Sigmoid colon (tissue), 4 donors: Measurements from ENCODE around the gene HMCN2.

Experiments
- POLR2A ChIP-seq, 2 donors: fragments of 450-650 bp; IDR thresholded peaks; one replicate each; pipeline ENCODE4 v1.6.1; 2016; ENCODE audit warnings: antibody characterized with exemption in 2 of 2, mild to moderate bottlenecking in 2 of 2, moderate library complexity in 2 of 2
- POLR2AphosphoS5 ChIP-seq, 4 donors: sonication (generic); formaldehyde crosslinking; IDR thresholded peaks; one replicate each; pipeline ENCODE4 v1.6.1; 2017; ENCODE audit warnings: antibody characterized with exemption in 4 of 4

DNA sequence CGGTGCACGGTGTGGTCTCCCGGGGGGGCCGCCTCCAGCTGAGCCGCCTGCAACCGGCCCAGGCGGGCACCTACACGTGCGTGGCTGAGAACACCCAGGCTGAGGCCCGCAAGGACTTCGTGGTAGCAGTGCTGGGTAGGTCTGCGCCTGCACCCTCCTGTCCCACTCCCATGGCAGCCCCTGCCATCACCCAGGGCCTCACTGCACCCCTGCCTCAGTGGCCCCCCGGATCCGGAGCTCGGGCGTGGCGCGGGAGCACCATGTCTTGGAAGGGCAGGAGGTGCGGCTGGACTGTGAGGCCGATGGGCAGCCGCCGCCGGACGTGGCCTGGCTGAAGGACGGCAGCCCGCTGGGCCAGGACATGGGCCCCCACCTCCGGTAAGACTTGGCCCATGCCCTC, 125.4 kb downstream of the HMCN2 start:
- no peak for TF ChIP-seq POLR2AphosphoS5 (IDR thresholded peaks at IDR 0.05)
- TF ChIP-seq POLR2A (IDR thresholded peaks at IDR 0.05), result no peak
